ACC112 (cell line): ENCODE measurements around the gene MAPRE3.

Source experiments
- H2AFZ ChIP-seq: fragments of 200-600 bp; sonication (generic); one replicate; pipeline ENCODE4 v1.6.0; 2017; ENCODE audit warnings: antibody characterized with exemption, low read length; ENCODE audit not compliant: unreplicated experiment
- H3K27ac ChIP-seq: fragments of 200-600 bp; sonication (generic); 2 replicates; pipeline ENCODE4 v1.5.1; 2014; ENCODE audit warnings: low read depth, mild to moderate bottlenecking, antibody characterized with exemption, low read length, moderate library complexity
- H3K27me3 ChIP-seq: fragments of 200-600 bp; sonication (generic); 2 replicates; pipeline ENCODE4 v1.6.1; 2014; ENCODE audit warnings: mild to moderate bottlenecking, antibody characterized with exemption, low read length, moderate library complexity, mixed read lengths; ENCODE audit not compliant: insufficient read depth
- H3K36me3 ChIP-seq: fragments of 200-600 bp; sonication (generic); 2 replicates; pipeline ENCODE4 v1.6.1; 2016; ENCODE audit warnings: mild to moderate bottlenecking, antibody characterized with exemption, low read length, moderate library complexity, mixed read lengths; ENCODE audit not compliant: insufficient read depth
- H3K4me1 ChIP-seq: fragments of 200-600 bp; sonication (generic); one replicate; pipeline ENCODE4 v1.6.1; 2016; ENCODE audit warnings: low read length, mixed read lengths; ENCODE audit not compliant: insufficient read depth, unreplicated experiment, control insufficient read depth
- H3K4me3 ChIP-seq: fragments of 200-600 bp; sonication (generic); 2 replicates; pipeline ENCODE4 v1.5.1; 2014; ENCODE audit warnings: mild to moderate bottlenecking, low read depth, low read length
- H3K79me2 ChIP-seq: fragments of 200-600 bp; sonication (generic); one replicate; pipeline ENCODE4 v1.6.0; 2016; ENCODE audit warnings: low read length; ENCODE audit not compliant: control insufficient read depth, unreplicated experiment, insufficient read depth

Gene MAPRE3

DNA sequence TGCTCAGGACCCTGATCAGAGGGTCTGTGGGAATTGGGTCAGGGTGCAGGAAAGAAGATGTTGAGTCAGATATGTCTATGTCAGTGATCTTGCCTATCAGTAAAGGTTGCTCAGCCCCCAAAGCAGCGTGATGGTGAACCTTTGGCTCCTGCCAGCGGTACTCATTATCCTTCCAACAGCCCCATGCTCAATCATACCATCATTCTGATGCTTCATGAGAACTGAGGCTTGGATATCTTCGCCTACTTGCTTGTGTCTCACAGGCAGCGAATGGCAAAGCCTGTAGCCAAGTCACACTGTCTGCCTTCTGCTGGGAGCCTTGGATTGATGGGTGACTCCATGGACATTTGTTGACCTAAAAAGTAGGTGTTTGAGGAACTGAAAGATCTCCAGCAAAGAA is 43.3 kb downstream of the MAPRE3 start:
- Histone ChIP-seq H3K4me3 (no peak overlapping the region), H3K4me1 (peaks cover 44% of the 10 kb centered on the region), H3K27ac (no peak overlapping the region), H3K36me3 (no peaks in the 10 kb centered on the region), H2AFZ (no peak overlapping the region), H3K27me3 (no peaks in the 10 kb centered on the region), H3K79me2 (no peaks in the 10 kb centered on the region)

DNA sequence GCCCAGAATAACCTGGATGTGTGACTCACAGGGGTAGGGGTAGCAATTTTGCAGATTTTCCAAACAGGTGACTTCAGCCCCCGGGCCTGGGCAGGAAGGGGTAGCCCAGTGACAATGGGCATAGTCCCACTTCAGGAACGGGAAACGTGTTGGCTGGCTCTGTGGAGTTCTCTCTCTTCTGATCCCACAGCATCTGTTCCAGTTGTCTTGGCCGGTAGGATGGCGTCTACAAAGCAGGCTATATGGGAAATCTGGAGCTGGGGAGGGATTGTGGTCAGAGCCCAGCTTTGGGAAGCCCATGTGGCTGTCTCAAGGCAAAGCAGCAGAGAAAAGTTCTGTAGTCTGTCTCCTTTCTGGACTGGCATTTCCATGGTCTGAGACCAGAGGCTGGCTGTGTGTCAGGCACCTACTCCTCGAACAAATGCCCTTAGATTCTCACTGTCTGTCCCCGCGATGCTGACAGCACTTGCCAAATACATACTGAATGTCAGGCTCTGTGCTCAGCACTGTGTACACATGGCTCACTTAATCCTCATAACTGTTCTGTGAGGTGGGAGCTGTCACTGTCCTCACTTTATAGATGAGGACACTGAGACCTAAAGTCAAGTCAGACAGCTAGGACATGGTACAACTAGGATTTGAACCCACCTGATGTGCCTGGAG is 44.5 kb downstream of the MAPRE3 start:
- no peaks in the 10 kb centered on the region for H3K79me2 ChIP-seq
- H3K27me3 ChIP-seq, result no peaks in the 10 kb centered on the region
- peak overlapping the region; percentile 92 for H3K27ac ChIP-seq
- H2AFZ ChIP-seq, result no peak overlapping the region
- no peaks in the 10 kb centered on the region for H3K36me3 ChIP-seq
- H3K4me1 ChIP-seq, result peaks cover 39% of the 10 kb centered on the region
- H3K4me3 ChIP-seq, result no peak overlapping the region

DNA sequence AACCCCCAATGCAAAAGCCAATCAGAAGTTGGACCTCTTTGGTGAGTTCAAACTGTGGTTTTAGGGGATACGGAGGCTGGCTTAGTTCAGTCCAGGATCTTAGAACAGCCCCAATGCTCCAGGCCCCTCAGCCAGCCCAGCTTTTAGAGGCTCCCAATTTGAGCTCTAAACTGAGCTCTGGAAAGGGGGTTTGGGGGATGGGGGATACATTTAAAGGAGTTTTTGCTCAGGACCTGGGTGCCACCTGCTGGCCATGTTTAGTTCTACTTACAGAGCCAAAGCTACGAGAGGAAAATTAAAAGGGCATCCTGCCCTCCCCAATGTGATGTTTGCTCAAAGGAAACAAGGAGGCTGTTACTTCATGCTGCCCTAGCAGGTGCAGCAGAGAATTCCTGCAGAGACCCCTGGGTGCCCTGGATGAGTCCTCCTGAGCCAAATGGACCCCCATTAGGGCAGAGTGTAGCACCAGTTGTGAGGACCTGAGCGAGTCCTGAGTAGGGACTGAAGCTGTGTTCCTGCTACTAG is 46.4 kb downstream of the MAPRE3 start:
- H3K27ac ChIP-seq, result 0 out of 2 replicates have a peak overlapping the region, but pooled peaks have one; percentile 92
- no peak overlapping the region for H3K4me3 ChIP-seq
- no peaks in the 10 kb centered on the region for H3K79me2 ChIP-seq
- H3K4me1 ChIP-seq, result peaks cover 45% of the 10 kb centered on the region
- H2AFZ ChIP-seq, result no peak overlapping the region
- H3K36me3 ChIP-seq, result no peaks in the 10 kb centered on the region
- no peaks in the 10 kb centered on the region for H3K27me3 ChIP-seq

DNA sequence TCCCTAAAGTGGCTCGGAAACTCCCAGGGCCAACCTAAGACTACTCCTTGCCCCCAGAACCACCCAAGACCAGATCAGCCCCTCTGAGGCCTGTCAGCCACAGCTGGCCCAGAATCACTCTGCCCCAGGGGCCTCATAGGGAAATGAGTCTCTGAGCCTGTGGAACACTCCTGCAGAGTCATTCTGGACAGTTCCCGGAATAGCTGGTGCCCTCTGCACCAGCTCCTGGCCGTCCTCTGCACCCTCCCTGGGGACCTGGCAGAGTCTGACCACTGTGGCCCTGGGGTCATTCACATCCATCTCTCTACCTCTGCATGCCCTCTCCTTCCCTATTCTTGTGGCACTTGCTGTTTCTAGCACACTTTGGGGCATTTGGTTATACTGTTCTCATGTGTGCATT is 47.7 kb downstream of the MAPRE3 start:
- no peak overlapping the region for H3K4me3 ChIP-seq
- H3K79me2 ChIP-seq, result no peaks in the 10 kb centered on the region
- H3K27ac ChIP-seq, result no peak overlapping the region
- peaks cover 37% of the 10 kb centered on the region for H3K4me1 ChIP-seq
- no peaks in the 10 kb centered on the region; the same call in 1 of the 2 replicates for H3K36me3 ChIP-seq
- no peak overlapping the region for H2AFZ ChIP-seq
- no peaks in the 10 kb centered on the region for H3K27me3 ChIP-seq

DNA sequence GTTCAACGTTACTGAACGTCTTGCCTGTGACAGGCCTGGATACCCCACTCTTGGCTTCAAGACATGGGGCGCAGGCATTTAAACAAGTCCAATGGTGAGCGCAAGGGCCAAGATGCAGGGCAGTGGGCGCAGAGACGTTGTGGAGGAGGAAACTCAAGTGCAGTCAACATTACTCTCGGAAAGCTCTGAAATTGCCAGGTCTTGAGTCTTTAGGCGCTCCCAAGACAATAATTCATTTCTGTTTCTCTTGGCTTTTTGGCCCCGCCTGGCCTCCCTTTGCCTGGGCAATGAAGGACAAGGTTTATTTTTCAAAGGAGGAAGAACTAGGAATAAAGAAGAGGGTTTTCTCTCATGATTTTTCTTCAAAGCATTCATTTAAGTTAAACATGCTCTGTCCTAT is 49.0 kb downstream of the MAPRE3 start:
- peaks cover 36% of the 10 kb centered on the region for H3K4me1 ChIP-seq
- H3K36me3 ChIP-seq, result no peaks in the 10 kb centered on the region; the same call in 1 of the 2 replicates
- H3K27me3 ChIP-seq, result no peaks in the 10 kb centered on the region
- no peaks in the 10 kb centered on the region for H3K79me2 ChIP-seq
- no peak overlapping the region for H3K27ac ChIP-seq
- H2AFZ ChIP-seq, result no peak overlapping the region
- no peak overlapping the region for H3K4me3 ChIP-seq

DNA sequence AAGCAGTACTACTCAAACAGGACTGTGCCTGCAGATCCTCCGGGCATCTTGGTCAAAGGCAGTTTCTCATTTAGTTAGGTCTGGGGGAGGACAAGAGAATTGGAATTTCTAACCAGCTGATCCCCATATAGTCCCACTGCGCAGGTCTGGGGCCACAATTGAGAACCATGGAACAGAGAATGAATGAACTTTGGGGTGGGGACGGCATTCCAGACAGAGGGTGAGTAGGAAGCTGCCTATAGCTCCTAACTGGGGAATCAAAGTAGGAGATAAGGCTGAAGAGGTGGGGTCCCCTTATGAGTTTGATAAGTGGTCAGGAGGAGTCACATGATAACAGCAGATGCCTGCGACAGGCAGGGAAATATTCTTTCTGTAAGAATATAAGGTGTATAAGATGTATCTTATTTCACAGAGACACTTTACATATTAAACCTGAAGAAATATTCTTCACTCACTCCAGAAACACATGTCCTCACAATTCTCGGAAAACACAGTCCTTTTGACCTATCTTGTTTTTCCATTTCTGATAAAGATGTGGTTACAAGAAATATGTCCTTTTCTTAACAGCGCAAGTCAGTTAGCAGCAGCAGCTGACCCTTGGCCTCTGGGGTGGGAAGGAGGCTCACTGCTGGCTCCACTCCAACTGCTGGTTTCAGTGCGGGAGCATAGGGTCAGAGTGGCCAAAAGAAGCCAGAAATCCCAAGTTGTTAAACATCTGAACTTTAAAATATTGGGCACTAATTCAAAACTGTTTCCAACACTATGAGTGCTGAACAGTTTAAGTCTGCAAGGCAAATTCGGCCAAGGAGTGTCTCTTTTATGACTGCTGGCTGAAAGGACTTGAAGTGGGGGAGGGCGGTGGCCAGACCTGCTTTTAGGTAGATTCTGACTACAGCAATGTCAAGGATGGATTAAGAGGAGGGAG is 49.8 kb downstream of the MAPRE3 start:
- peaks cover 33% of the 10 kb centered on the region for H3K4me1 ChIP-seq
- H3K27ac ChIP-seq, result no peak overlapping the region
- H3K27me3 ChIP-seq, result no peaks in the 10 kb centered on the region
- H3K36me3 ChIP-seq, result no peaks in the 10 kb centered on the region; the same call in 1 of the 2 replicates
- H2AFZ ChIP-seq, result no peak overlapping the region
- H3K79me2 ChIP-seq, result no peaks in the 10 kb centered on the region
- no peak overlapping the region for H3K4me3 ChIP-seq

DNA sequence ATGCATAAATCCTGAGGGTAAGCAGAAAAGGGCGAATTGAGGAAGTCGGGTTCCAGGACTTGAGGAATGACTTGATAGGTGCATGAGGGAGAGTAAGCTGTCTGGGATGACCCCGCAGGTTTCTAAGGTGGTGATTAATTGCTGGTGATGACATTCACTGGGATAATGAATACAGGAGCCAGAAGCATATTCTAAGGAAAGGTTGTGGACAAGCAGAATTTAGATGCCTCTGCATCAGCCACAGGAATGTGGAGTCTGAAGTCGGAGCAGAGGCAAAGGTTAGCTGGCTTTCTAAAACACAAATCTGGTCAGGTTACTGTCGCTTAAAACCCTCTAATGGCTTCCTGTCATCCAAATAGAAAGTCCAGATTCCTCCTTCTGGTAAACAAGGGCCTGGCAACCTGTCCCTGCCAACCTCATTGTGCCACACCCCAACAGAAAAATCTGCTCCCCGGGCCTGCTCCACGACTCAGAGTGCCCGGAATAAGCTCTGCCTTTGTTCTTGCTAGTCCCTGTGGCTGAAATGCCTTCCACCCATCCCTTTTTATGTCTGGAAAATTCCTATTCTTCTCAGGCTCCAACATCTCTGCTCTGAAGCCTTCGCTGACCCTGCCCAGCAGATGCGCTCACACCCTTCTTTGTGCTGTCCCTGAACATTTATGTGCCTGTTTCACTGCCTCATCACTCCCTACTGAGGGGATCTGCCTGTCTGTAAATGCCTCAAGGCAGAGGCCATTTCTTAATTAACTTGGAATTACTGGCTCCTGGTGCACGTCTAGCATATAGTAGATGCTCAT is 51.0 kb downstream of the MAPRE3 start:
- Histone ChIP-seq H3K4me3 (no peak overlapping the region), H3K27ac (no peak overlapping the region), H3K27me3 (no peaks in the 10 kb centered on the region), H3K4me1 (peaks cover 22% of the 10 kb centered on the region), H3K79me2 (no peaks in the 10 kb centered on the region), H2AFZ (no peak overlapping the region), H3K36me3 (no peaks in the 10 kb centered on the region; the same call in 1 of the 2 replicates)

DNA sequence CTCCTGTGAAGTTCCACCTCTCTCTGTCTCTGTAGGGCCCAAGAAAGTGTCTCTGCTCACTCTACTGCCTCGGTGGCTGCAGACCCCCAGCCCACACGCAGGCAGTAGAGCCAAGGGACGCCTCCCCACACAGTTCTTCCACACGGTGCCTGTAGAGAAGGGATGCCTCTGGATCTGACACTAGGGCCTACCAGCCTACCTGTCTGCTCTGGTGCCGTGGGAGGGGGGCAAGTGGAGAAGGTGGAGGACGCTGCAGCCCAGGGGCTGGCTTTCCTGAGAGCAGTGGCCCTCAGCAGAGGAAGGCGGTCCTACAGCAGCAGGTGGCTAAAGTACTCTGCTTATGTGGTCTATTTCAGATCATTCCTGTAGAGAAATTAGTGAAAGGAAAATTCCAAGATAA is 53.3 kb downstream of the MAPRE3 start:
- no peak overlapping the region for H3K27ac ChIP-seq
- no peak overlapping the region for H3K4me3 ChIP-seq
- no peaks in the 10 kb centered on the region; the same call in 1 of the 2 replicates for H3K36me3 ChIP-seq
- H3K27me3 ChIP-seq, result no peaks in the 10 kb centered on the region
- H2AFZ ChIP-seq, result no peak overlapping the region
- H3K79me2 ChIP-seq, result peaks cover 10% of the 10 kb centered on the region
- peaks cover 18% of the 10 kb centered on the region for H3K4me1 ChIP-seq

DNA sequence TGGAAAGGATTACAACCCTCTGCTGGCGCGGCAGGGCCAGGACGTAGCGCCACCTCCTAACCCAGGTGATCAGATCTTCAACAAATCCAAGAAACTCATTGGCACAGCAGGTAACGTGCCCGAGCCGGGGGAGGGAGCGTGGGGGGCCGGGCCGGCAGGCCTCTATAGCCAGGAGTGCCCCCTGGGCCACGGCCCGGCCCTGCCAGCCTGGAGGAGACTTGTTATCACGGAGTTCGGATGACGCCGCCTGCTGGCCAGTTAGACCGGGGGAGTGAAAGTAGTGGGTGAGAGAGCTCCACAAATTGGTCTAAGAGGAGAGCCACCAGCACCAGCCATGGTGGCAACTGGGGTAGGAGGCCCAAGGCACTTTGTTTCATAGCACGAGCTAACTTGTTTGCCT is 53.8 kb downstream of the MAPRE3 start:
- Histone ChIP-seq H3K27ac (no peak overlapping the region), H3K79me2 (peaks cover 10% of the 10 kb centered on the region), H3K36me3 (no peaks in the 10 kb centered on the region; the same call in 1 of the 2 replicates), H2AFZ (no peak overlapping the region), H3K27me3 (no peaks in the 10 kb centered on the region), H3K4me1 (peaks cover 19% of the 10 kb centered on the region), H3K4me3 (no peak overlapping the region)

DNA sequence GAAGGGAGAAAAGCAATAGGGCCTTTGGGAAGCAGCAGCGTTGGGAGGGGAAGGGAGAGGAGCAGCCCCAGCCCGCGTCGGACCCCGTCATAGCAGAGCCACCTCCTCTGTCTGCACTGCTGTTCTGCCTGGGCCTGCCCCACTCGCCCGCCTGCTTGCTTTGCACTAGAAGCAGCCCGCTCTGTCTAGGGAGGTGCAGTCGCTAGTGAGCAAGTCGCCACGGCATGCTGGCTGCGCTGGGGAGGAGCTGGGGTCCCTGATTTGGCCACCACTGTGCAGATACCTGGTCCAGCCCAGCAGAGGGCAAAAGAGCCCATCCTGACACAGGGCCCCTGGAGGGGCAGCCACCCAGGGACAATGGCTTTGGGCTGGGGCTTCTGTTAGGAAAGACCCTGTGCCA is 54.4 kb downstream of the MAPRE3 start:
- H2AFZ ChIP-seq, result no peak overlapping the region
- peaks cover 22% of the 10 kb centered on the region for H3K4me1 ChIP-seq
- no peak overlapping the region for H3K27ac ChIP-seq
- H3K4me3 ChIP-seq, result no peak overlapping the region
- H3K27me3 ChIP-seq, result no peaks in the 10 kb centered on the region
- H3K79me2 ChIP-seq, result peaks cover 10% of the 10 kb centered on the region
- no peaks in the 10 kb centered on the region; the same call in 1 of the 2 replicates for H3K36me3 ChIP-seq
